ENCODE results near the gene CARTPT. TPM values are rescaled to one million over a fixed set of nuclear protein-coding genes. Genes with fewer than 3 reads are reported as not detected.

The CARTPT gene
- total RNA-seq, 2 experiments from 2014 or later = not detected

GRCh38 chr5:71701407-71701806 lies 17.7 kb upstream of the CARTPT start:
- H3K36me3 Mint-ChIP-seq (ENCODE audit: low read depth) = peaks cover 6% of the 10 kb centered on the region
- DNase-seq = no peak
- H3K4me3 Mint-ChIP-seq = no peak overlapping the region
- H3K9me3 Mint-ChIP-seq = peaks cover 3% of the 10 kb centered on the region
- CTCF ChIA-PET = no interaction called here
- H3K27me3 Mint-ChIP-seq = peaks cover 5% of the 10 kb centered on the region
- H3K27ac Mint-ChIP-seq = no peak overlapping the region
- POLR2A ChIA-PET = no interaction called here
- peaks cover 10% of the 10 kb centered on the region for H3K4me1 Mint-ChIP-seq

- CTCF ChIA-PET = interaction anchor here (0.6 kb wide), 1 partner anchor 134 kb away, joined by 6 read pairs; no protein-coding TSS in a partner anchor
- DNase-seq = no peak
- Mint-ChIP-seq H3K4me3 (no peak overlapping the region), H3K4me1 (no peaks in the 10 kb centered on the region), H3K36me3 (ENCODE audit: low read depth) (no peaks in the 10 kb centered on the region), H3K27ac (no peak overlapping the region), H3K9me3 (no peaks in the 10 kb centered on the region), H3K27me3 (peaks cover 20% of the 10 kb centered on the region)
- POLR2A ChIA-PET = no interaction called here
Observed at GRCh38 chr5:71703941-71704340, 15.1 kb upstream of the CARTPT start.

GRCh38 chr5:71705421-71705820 lies 13.7 kb upstream of the CARTPT start:
- H3K9me3 Mint-ChIP-seq = no peaks in the 10 kb centered on the region
- no peak for DNase-seq
- peaks cover 30% of the 10 kb centered on the region for H3K27me3 Mint-ChIP-seq
- H3K4me1 Mint-ChIP-seq = no peaks in the 10 kb centered on the region
- ChIA-PET CTCF (no interaction called here), POLR2A (no interaction called here)
- no peaks in the 10 kb centered on the region for H3K36me3 Mint-ChIP-seq (ENCODE audit: low read depth)
- no peak overlapping the region for H3K4me3 Mint-ChIP-seq
- no peak overlapping the region for H3K27ac Mint-ChIP-seq

- no peaks in the 10 kb centered on the region for H3K9me3 Mint-ChIP-seq
- H3K4me1 Mint-ChIP-seq = no peaks in the 10 kb centered on the region
- H3K4me3 Mint-ChIP-seq = no peak overlapping the region
- CTCF ChIA-PET = interaction anchor here (0.9 kb wide), 1 partner anchor 9 kb away, joined by 3 read pairs; no protein-coding TSS in a partner anchor
- POLR2A ChIA-PET = no interaction called here
- H3K27ac Mint-ChIP-seq = no peak overlapping the region
- H3K36me3 Mint-ChIP-seq (ENCODE audit: low read depth) = no peaks in the 10 kb centered on the region
- peaks cover 30% of the 10 kb centered on the region for H3K27me3 Mint-ChIP-seq
- DNase-seq = no peak
Observed at GRCh38 chr5:71706906-71707305, 12.2 kb upstream of the CARTPT start.

- Mint-ChIP-seq H3K9me3 (no peaks in the 10 kb centered on the region), H3K4me1 (no peaks in the 10 kb centered on the region), H3K4me3 (no peak overlapping the region), H3K27me3 (peaks cover 39% of the 10 kb centered on the region), H3K36me3 (ENCODE audit: low read depth) (no peaks in the 10 kb centered on the region), H3K27ac (no peak overlapping the region)
- no peak for DNase-seq
- POLR2A ChIA-PET = no interaction called here
- CTCF ChIA-PET = no interaction called here
Observed at GRCh38 chr5:71711610-71712009, 7.5 kb upstream of the CARTPT start.

GRCh38 chr5:71714911-71715310 lies 4.2 kb upstream of the CARTPT start:
- peaks cover 48% of the 10 kb centered on the region for H3K27me3 Mint-ChIP-seq
- ChIA-PET CTCF (no interaction called here), POLR2A (no interaction called here)
- H3K36me3 Mint-ChIP-seq (ENCODE audit: low read depth) = no peaks in the 10 kb centered on the region
- no peaks in the 10 kb centered on the region for H3K9me3 Mint-ChIP-seq
- H3K4me3 Mint-ChIP-seq = no peak overlapping the region
- no peak for DNase-seq
- H3K4me1 Mint-ChIP-seq = peaks cover 1% of the 10 kb centered on the region
- H3K27ac Mint-ChIP-seq = no peak overlapping the region

- H3K9me3 Mint-ChIP-seq = no peaks in the 10 kb centered on the region
- POLR2A ChIA-PET = no interaction called here
Observed at GRCh38 chr5:71727978-71728377, 8.9 kb downstream of the CARTPT start.

GRCh38 chr5:71731015-71731414 lies 11.9 kb downstream of the CARTPT start:
- H3K4me1 Mint-ChIP-seq = no peaks in the 10 kb centered on the region
- H3K9me3 Mint-ChIP-seq = no peaks in the 10 kb centered on the region
- no peak overlapping the region for H3K27ac Mint-ChIP-seq
- no peak for DNase-seq
- ChIA-PET POLR2A (no interaction called here), CTCF (no interaction called here)
- no peak overlapping the region for H3K4me3 Mint-ChIP-seq
- peaks cover 40% of the 10 kb centered on the region for H3K27me3 Mint-ChIP-seq
- H3K36me3 Mint-ChIP-seq (ENCODE audit: low read depth) = no peaks in the 10 kb centered on the region

More at GRCh38 chr5:71727978-71728377, 8.9 kb downstream of the CARTPT start:
- H3K4me1 Mint-ChIP-seq = no peaks in the 10 kb centered on the region
- H3K27ac Mint-ChIP-seq = no peak overlapping the region
- CTCF ChIA-PET = no interaction called here
- no peaks in the 10 kb centered on the region for H3K36me3 Mint-ChIP-seq (ENCODE audit: low read depth)
- H3K27me3 Mint-ChIP-seq = peaks cover 39% of the 10 kb centered on the region
- no peak overlapping the region for H3K4me3 Mint-ChIP-seq
- no peak for DNase-seq

GRCh38 chr5:71732011-71732410 lies 12.9 kb downstream of the CARTPT start:
- Mint-ChIP-seq H3K4me3 (no peak overlapping the region), H3K27ac (no peak overlapping the region), H3K9me3 (no peaks in the 10 kb centered on the region), H3K4me1 (no peaks in the 10 kb centered on the region), H3K36me3 (ENCODE audit: low read depth) (no peaks in the 10 kb centered on the region), H3K27me3 (peaks cover 40% of the 10 kb centered on the region)
- no peak for DNase-seq
- ChIA-PET POLR2A (no interaction called here), CTCF (no interaction called here)

GRCh38 chr5:71734141-71734540 lies 15.1 kb downstream of the CARTPT start:
- H3K27me3 Mint-ChIP-seq = peaks cover 29% of the 10 kb centered on the region
- no peaks in the 10 kb centered on the region for H3K36me3 Mint-ChIP-seq (ENCODE audit: low read depth)
- H3K9me3 Mint-ChIP-seq = no peaks in the 10 kb centered on the region
- H3K4me3 Mint-ChIP-seq = no peak overlapping the region
- H3K27ac Mint-ChIP-seq = no peak overlapping the region
- H3K4me1 Mint-ChIP-seq = no peaks in the 10 kb centered on the region
- no peak for DNase-seq
- CTCF ChIA-PET = no interaction called here
- POLR2A ChIA-PET = no interaction called here

- POLR2A ChIA-PET = no interaction called here
- DNase-seq = no peak
- peaks cover 28% of the 10 kb centered on the region for H3K27me3 Mint-ChIP-seq
- no peak overlapping the region for H3K4me3 Mint-ChIP-seq
- CTCF ChIA-PET = no interaction called here
- H3K36me3 Mint-ChIP-seq (ENCODE audit: low read depth) = no peaks in the 10 kb centered on the region
- no peaks in the 10 kb centered on the region for H3K4me1 Mint-ChIP-seq
- H3K9me3 Mint-ChIP-seq = no peaks in the 10 kb centered on the region
- H3K27ac Mint-ChIP-seq = no peak overlapping the region
Observed at GRCh38 chr5:71737931-71738539, 19.0 kb downstream of the CARTPT start.

GRCh38 chr5:71738662-71739361 lies 19.7 kb downstream of the CARTPT start:
- Mint-ChIP-seq H3K4me3 (no peak overlapping the region), H3K27me3 (peaks cover 28% of the 10 kb centered on the region)

GRCh38 chr5:71740015-71740753 lies 21.1 kb downstream of the CARTPT start:
- DNase-seq = no peak
- H3K9me3 Mint-ChIP-seq = no peaks in the 10 kb centered on the region
- peaks cover 21% of the 10 kb centered on the region for H3K27me3 Mint-ChIP-seq
- H3K4me1 Mint-ChIP-seq = no peaks in the 10 kb centered on the region
- no peaks in the 10 kb centered on the region for H3K36me3 Mint-ChIP-seq (ENCODE audit: low read depth)
- ChIA-PET POLR2A (no interaction called here), CTCF (no interaction called here)
- H3K4me3 Mint-ChIP-seq = no peak overlapping the region
- H3K27ac Mint-ChIP-seq = no peak overlapping the region

More at GRCh38 chr5:71738662-71739361, 19.7 kb downstream of the CARTPT start:
- Mint-ChIP-seq H3K9me3 (no peaks in the 10 kb centered on the region), H3K36me3 (ENCODE audit: low read depth) (no peaks in the 10 kb centered on the region), H3K27ac (no peak overlapping the region), H3K4me1 (no peaks in the 10 kb centered on the region)
- DNase-seq = no peak
- ChIA-PET CTCF (no interaction called here), POLR2A (no interaction called here)

Data from activated CD4-positive, alpha-beta T cell treated with anti-CD3 and anti-CD28 coated beads, Interleukin-2, amount 10 ng/mL, durations not matched to agents 7 days and 5 days (primary cell).